GM19351 (cell line): ENCODE data around the gene SPAG16.

Source experiments
- ATAC-seq: cut with Tn5 transposase; IDR thresholded peaks from one replicate; pipeline ENCODE4 v1.9.1; 2021; ENCODE audit warnings: mild to moderate bottlenecking, moderate library complexity; ENCODE audit not compliant: unreplicated experiment

SPAG16 gene

DNA sequence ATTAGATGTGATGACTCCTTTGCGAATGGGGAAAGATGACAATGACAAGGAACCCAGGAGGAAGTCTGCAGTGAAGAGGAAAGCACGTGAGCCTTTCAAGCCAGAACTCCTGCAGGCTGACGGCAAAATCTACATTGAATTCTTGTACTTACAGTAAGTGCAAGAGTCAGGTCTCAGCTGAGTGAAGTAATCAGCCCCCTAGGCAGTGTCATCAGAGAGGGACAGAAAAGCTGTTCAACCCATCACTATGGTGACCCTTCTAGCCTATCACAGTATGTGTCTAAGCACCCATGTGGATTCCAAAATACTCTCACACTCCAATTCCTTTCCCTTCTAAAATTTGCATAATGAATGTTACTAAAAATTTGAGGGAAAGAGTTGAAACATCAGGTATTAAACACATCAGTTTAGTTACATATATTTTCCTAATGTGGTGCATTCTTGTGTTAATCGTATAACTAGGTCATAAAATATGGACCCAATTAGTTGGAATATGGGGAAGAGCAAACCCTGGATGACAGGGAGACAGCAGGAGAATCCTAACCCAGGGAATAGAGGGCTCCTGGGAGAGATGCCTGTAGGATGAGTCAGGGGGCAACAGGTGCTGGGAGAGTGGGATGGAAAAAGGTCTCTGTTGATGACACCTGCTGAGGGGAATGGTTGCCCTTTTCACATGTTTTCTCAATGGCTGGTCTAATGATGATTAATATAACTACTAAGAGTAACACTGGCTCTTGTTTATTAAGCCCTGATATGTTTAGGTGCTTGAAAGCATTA, 1166.0 kb downstream of the SPAG16 start:
- no peak for ATAC-seq

DNA sequence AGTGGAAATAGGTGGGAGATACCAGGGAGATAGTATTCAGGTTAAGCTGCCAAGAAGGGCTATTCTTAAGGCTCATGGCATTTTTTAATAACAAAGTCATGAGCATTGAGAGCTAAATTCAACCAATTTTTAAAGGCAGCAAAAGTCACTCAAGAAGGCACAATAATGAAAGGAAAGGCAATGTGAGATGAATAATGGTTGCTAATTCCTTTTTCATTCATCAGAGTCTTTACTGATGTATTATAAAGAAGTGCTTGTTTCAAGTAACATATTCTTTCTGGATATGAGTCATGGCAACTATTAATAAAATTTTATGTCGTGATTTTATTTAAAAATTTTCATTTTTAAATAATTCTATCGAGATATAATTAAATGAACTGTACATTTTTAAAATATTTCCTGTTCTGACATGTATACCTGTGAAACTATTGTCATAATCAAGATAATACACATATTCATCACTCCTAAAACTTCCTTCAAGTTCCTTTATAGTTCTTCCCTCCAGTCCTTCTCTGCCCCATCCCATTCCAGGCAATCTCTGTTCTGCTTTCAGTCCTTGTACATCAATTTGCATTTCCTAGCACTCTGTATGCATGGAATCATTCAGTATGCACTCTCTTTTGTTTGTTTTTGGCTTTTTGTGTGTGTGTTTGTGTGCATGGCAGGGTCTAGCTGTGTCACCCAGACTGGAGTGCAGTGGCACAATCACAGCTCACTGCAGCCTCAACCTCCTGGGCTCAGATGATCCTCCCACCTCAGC, 1167.4 kb downstream of the SPAG16 start:
- ATAC-seq = no peak
